IPS-18c (cell line): ENCODE results near the gene RBM19.

ENCODE experiments used
- H3K4me3 ChIP-seq: 2 replicates; pipeline ENCODE4 v1.7.0; 2013; ENCODE audit warnings: low read depth, mild to moderate bottlenecking, low read length, moderate library complexity; ENCODE audit not compliant: insufficient read depth
- H3K9me3 ChIP-seq: one replicate; pipeline ENCODE4 v1.6.1; 2013; ENCODE audit warnings: mild to moderate bottlenecking, low read length, moderate library complexity; ENCODE audit not compliant: control insufficient read depth, insufficient read depth

RBM19 gene

DNA sequence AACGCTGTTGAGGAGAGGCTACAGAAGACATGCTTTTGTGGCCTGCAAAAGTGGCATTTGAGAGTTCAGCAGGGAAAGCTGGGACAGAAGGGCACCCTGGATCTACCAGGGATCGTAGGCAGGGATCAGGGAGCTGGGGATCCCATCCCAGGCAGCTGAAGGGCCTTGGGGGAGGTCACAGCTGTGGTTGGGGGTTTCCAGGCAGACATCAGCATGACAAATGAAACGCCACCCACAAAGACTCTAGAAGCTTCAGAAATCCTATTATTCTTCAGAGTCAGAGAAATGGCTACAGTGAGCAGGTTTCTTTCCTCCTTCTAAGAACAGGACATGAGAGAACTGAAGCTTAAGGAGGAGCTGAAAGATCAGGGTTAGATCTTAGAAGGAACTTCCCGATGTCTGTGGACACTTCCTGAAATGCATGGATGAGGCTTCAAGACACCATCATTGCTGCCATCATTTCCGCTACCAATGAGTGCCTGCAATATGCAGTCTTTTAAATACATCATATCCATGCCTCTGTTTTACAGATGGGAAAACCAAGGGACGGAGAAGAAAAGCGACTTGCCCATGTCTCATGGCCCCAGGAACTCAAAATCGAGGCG, 104.3 kb downstream of the RBM19 start:
- Histone ChIP-seq H3K4me3 (no peak overlapping the region), H3K9me3 (no peaks in the 10 kb centered on the region)

DNA sequence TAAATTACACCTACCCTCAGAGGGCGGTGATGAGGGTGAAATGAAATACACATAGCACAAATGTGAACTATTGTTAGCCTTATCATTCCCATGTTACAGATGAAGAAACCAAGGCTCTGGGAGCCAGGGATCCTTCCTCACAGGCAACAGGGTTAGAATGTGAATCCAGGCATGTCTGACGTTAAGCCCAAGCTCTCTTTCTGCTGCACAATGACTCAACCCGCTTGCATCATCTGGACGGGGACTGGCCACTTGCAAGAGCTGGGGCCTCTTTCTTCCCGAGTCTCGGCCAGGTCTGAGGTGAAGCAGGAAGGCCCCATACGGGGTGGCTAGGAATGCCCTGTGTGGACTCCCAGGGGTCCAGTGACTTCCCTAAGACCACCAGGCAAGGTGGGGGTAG, 105.2 kb downstream of the RBM19 start:
- no peaks in the 10 kb centered on the region for H3K9me3 ChIP-seq
- H3K4me3 ChIP-seq = no peak overlapping the region

DNA sequence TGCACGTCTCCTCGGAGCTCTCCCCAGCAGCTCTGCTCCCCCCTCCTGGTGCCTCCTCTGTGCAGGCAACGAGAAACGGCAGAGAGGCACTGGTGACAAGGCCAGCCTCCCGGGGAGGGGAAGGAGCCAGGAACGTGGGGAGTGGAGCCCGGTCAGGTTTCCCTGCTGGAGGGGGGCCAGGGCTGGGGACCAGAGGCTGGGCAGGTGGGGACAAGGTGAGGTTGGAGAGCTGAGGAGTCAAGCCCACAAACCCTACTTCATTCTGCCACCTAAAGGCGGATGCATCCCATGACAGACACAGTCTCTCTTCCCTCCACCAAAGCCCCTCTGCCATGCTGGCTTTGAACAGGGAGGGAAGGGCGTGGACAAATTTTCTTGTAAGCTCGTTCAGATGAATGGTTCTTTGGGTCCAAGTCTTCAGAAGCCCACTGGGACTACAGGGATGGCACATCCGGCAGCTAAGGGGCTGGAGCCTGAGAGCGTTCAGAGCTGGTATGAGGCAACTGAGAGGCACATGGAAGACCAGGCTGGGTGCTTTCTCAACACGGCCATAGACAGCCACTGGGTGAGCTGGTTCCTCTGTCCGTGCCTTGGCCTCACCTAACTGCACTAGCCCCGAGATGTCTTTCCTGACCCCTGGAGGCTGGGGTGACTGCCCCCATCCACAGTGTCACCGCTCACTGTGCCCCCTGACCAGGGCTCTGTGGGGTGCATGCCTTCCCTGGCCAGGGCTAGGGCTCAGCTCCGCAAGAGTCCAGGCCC, 105.9 kb downstream of the RBM19 start:
- no peak overlapping the region for H3K4me3 ChIP-seq
- no peaks in the 10 kb centered on the region for H3K9me3 ChIP-seq

DNA sequence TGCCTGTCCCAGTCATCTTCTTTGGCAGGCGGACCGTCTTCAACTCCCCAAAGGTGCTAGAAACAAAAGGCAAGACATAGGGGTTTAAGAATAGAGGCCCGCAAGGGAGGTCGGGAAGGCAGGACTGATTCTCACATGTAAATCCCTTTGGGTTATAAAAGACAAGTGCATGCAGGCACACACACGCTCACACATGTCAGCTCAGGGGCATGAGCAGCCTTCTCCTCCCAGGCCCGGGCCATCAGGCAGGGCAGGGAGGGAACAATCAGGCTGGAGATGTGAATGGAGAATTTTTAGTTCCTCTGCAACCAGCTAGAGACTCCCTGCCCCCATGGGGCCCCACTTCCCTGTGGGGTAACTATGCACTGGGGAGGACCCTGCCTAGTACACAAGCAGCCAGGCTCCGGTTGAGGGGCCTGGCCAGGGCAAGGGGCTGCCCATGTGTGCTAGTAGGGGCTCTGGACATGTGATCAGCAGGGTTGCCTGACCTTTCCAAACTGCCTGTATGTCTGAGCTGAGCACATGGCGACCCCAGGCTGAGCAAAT, 107.2 kb downstream of the RBM19 start:
- Histone ChIP-seq H3K9me3 (no peaks in the 10 kb centered on the region), H3K4me3 (no peak overlapping the region)

DNA sequence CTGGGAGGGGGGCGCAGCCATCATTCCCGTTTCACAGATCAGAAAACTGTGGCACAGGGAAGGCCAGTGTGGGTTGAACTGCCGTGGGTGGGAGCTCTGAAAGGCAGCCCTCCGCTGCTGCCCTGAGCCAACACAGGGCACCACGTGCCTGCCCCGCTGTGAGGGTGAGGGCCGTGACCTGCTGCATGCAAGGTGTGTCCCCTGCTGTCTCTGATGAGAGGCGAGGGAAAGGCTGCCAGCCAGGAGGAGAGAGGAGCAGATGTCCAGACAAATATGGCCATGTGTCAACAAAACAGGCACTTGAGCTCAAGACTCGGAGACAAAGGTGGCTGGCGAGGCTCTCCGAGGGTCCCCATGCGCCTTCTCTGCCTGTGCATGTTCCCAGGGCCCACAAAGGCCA, 108.8 kb downstream of the RBM19 start:
- H3K9me3 ChIP-seq = no peaks in the 10 kb centered on the region
- H3K4me3 ChIP-seq = no peak overlapping the region

DNA sequence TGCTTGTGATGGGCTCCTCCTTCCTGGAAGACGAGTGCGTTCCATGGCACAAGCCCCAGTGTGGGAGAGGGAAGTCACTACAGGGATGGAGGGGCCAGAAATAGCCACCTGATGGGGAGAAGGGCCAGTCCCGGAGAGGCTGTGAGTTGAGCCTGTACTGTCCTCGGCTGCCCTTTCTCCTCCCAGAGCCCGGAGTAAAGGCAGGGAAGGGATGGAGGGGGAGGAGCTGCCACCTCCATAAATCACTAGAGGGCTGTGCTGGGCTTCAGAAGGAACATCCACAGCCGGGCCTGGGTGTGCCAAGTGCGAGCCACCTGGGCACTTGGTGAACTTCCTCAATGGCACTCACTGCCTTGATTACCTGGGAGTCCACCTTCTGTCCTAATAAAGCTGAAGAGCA, 110.1 kb downstream of the RBM19 start:
- Histone ChIP-seq H3K9me3 (no peaks in the 10 kb centered on the region), H3K4me3 (no peak overlapping the region)

DNA sequence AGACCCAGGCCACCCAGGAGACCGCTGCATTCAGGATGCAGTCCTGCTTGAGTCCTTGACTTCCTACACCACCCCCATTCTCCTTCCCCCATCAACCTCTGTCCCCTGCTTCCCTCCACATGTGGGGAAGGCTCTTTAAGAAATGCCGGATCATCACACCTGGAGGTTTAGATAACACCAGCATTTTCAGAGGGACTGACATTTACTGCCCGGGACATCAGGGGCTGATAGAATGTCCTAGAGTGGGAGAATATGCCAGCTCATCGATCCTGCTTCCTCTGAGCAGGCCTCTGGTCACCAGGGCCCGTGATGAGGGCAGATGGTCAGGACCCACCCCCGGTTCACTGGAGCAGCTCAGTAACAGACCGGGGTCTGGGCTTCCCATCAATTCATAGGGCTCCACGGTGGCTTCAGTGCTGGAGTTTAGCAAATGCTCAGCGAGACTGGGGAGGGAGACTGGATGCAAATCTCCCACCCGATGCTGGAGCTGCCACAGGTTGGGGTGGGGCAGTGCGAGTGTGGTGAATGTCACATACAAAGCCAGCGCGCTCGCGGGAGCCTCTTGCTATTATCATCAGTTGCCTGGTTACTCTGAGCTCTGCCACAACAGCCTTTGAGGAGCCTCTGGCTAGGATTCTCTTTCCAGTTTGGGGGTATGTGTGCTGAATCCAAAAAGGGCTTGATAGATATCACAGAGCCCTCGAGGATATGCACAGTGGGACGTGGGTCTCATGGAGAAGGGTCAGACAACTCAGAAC, 111.6 kb downstream of the RBM19 start:
- Histone ChIP-seq H3K9me3 (no peaks in the 10 kb centered on the region), H3K4me3 (no peak overlapping the region)

DNA sequence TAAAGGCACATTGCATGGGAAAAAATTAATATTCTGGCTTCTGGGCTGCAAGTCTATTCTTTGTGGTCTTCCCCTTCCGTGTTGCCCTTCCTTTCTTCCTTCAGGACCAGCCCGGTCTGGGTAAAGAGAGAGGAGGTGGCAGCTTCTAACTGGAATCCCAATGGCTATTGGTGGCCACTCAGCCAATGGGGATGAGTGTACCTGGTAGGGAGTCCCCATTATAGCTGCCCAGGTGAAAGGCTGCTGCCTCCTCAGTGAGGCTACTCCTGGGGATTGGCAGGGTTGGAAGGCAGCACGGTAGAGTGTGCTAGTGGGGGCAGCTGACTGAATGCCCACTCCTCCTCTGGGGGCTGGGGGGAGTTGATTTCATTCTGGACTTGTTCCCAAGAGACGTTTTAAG, 112.6 kb downstream of the RBM19 start:
- H3K4me3 ChIP-seq = no peak overlapping the region
- H3K9me3 ChIP-seq = no peaks in the 10 kb centered on the region

DNA sequence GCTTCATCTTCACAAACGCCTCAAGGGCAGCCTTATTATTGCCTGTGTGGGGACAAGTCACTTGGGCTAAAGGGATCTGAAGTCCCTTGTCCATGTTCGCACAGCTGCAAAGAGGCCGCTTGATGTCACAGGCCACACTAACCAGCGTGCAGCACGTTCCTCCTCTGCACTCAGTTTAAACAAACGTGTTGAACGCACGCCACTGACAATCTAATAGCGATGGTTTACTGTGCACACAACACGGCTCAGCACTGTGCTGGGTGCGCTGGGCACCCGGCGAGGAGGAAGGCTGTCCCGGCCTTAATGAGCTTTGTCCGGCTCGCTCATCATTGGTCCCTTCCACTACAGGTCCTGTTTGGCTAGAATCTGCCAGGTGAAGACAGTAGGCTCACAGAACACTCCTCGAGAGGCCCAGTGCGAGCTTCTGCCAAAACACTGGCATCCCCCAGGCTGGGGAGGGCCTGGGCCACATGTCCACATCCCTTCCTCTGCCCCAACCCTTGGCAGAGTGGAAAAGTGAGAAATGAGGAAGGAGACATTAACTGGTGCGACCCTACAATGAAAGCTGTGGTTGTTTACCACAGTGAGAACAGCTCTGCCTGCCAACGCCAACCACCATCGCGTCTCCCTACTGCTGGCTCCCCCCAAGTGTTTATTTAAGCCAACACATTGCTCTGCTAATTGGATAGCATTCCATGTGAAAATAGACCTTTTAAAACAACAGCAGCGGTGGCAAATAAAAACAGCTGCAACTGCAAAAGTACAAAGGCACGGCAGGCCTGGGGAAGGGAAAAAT, 113.2 kb downstream of the RBM19 start:
- H3K4me3 ChIP-seq = no peak overlapping the region

DNA sequence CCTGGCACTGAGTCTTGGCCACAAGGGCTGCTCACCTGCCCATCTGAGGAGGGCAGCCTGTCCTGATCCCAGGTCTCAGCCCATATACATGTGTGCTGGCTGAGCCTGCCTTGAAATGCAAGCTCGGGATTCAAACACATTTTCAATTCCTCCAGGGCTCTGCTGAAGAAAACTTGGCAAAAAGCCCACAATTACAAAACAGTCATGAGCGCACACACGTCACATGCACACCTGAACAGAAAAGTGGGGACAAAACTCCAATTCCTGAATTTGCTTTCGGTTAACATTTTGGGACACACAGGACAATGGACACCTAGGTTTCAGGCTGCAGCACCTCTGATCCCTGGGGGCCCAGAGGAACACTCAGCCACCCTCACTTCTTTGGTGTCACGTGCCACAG, 113.9 kb downstream of the RBM19 start:
- no peaks in the 10 kb centered on the region for H3K9me3 ChIP-seq
- no peak overlapping the region for H3K4me3 ChIP-seq

More for the DNA sequence above, 113.2 kb downstream of the RBM19 start:
- H3K9me3 ChIP-seq = no peaks in the 10 kb centered on the region

DNA sequence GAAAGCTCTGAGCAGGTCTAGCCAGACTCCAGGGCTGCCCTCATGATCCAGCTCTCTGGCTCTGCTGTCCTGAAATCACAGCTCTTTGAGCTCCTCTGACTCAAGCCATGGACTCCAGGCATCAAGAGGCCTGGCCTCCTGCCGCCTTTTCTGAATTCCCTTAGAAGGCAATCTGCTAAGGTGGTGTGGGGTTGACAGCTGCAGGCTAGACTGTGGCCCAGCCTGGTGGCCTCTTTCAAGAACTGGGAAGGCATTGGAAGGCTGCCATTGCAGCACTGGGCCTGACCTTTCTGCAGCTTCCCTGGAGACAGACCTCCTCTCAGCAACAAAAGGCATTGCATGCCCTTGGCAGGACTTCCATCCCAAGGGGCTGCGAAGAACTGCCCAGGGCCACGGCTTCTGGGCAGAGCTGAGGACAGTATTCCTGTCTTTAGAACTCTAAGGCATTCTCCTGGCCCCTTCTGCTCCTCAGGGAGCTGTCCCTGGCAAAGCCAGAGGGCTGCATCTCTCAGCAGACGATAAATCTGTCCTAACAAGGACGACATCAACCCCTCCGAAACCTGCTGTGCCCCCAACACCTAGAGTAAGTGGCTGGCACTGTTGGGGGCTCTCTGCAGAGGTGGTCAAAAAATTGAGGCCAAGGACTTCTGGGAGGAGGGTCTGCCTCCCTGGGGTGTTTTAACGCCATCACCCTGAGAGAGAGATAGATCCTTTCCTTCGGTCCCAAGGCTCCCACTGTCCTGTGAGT, 115.6 kb downstream of the RBM19 start:
- Histone ChIP-seq H3K4me3 (no peak overlapping the region), H3K9me3 (no peaks in the 10 kb centered on the region)

DNA sequence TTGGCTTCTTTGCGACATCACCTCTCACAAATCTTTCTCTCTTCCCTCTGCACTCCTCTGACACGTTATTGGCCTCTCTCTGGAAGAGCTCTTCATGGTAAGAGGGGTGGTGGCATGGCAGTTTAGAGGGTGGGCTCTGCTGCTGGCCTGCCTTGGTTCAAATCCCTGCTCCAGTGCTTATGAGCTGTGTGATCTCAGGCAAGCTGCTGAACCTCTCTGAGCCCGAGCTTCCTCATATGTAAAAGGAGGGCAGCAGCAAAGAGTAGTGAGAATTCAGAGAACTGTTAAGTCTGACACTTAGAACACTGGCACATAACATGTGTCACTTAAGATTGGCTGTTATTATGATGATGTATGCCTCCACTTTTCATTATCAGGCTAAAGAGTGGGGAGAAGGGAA, 118.3 kb downstream of the RBM19 start:
- Histone ChIP-seq H3K4me3 (no peak overlapping the region), H3K9me3 (no peaks in the 10 kb centered on the region)

DNA sequence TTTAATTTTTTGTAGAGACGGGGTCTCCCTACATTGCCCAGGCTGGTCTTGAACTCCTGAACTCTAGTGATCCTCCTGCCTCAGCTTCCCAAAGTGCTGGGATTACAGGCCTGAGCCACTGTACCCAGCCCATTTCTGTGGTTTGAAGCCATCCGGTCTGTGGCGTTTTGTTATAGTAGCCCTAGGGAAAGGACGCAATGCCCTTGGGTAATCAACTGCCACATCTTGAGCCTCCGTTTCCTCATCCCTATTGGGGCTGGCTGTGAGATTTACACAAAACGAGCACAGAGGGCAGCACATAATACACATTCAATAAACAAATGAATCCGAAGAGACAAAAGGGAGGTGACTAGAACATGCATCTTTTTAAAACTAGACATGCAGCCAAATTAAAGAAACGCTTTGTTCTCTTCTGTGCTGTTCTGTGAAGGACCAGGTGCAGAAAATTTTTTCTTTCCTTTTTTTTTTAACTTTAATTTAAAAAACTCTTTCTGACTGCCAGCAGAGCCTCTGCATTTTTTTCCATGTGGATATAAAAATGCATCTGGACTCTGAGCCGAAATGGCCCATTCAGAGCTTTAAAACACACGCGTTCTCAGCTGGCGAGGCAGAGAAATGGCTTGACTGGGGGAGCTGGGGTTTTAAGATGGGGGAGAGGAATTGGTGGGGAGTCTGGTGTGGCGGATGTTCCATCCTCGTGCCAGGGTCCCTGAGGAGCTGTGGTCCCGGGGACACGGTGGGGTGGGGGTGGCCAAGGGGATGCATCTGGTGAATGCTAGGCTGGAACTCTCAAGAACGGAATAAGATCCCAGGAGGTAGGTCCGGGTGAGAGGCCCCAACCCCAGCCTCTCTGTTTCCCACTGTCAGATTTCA, 119.0 kb downstream of the RBM19 start:
- no peak overlapping the region for H3K4me3 ChIP-seq
- H3K9me3 ChIP-seq = no peaks in the 10 kb centered on the region

DNA sequence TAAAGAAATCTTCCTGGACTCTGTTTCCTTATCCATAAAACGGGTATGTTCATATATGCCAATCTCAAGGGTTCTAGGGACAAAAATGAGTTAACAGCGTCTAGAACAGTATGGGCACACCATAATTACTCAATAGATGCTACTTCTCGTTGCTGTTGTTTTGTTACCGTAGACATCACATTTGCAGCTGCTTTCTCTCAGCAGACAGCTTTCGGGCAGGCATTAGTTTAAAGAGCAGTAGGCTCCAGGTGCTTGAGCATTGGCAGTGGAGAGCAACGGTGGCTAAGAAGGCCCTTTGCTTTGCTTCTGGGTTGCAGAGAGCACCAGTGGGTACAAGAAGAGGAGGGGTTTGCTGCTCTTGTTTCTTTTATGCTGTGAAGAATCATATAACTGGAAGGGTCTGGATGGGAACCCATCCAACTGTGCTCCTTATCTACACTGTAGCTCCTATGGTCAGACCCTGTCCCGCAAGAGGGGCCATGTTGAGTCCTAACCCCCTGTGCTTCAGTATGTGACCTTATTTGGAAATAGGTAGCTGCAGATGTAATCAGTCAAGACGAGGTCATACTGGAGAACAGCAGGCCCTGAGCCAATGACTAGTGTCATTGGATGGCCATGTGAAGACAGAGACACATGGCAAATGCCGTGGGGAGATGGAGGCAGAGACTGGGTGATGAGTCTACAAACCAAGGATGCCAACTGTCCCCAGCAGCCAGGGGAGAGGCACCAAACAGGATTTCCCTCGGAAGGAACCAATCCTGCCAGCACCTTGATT, 120.0 kb downstream of the RBM19 start:
- H3K9me3 ChIP-seq = no peaks in the 10 kb centered on the region
- no peak overlapping the region for H3K4me3 ChIP-seq

DNA sequence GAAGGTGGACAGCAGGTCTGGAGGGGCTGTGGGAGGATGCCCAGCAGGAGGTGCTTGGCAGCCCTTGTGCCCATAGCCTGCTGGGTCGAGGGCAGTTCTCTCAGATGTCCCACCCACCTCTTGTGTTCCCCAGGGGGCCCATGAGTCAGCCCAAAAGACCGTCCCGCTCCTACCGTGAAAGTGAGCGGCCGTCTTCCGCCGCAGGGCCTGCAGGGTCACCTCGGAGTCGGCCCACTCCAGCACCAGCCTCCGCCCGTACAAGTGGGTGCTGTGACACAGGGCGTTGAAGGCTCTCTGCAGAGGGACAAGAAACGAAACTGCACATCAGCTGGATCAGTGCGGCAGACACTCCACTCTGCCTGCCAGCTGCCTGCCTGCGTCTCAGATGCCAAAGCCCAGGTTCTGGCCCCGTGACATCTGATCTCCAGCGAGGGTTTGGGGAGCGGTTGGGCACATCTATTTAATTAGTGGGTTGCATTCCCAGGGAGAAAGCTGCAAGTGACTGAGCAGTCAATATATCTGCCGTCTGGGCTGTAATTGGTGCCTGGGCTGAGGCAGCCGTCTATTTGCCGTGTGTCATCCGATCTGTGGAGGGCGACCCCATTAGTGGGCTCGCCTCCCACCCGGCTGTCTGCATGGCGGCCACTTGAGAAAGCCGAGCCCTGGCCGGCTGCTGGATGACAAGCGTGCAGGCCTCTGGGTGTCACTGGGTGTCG, 121.5 kb downstream of the RBM19 start:
- Histone ChIP-seq H3K4me3 (no peak overlapping the region), H3K9me3 (no peaks in the 10 kb centered on the region)
